Measurements from ENCODE around the gene CAVIN2. TPM values are rescaled to one million over a fixed set of nuclear protein-coding genes. Genes with fewer than 3 reads are reported as not detected.

The CAVIN2 gene
- total and polyA plus RNA-seq, 9 of the 15 experiments (the other 6 are each of a cell fraction or from before 2014, with no cell fraction given) = 20.6 to 92.4 (median 69.0) TPM

- TF ChIP-seq VEZF1 (CRISPR knock-in tag; IDR thresholded peaks at IDR 0.05) = peak; percentile 48
- 0 out of 4 replicates have a peak, but pooled peaks of 1 of the 2 experiments have one; percentile 59 for TF ChIP-seq TEAD1 (CRISPR knock-in tag; IDR thresholded peaks at IDR 0.05)
- peak; percentile 60 to 79; a peak in 3 of 4 replicates for TF ChIP-seq TRIM24 (IDR thresholded peaks at IDR 0.05)
- peak; percentile 69 for TF ChIP-seq CXXC5 (CRISPR knock-in tag; IDR thresholded peaks at IDR 0.05)
- TF ChIP-seq TBP (optimal IDR thresholded peaks at IDR 0.05; ENCODE audit: low read depth, low read length) = peak; percentile 39
- peak; percentile 60; the same call in 1 of the 2 replicates for TF ChIP-seq CREB3 (tag; conservative IDR thresholded peaks at IDR 0.05; ENCODE audit: low read depth)
- peak; percentile 94 for TF ChIP-seq ETV5 (CRISPR knock-in tag; IDR thresholded peaks at IDR 0.05; ENCODE audit: low read depth)
- TF ChIP-seq IRF9 (tag; IDR thresholded peaks at IDR 0.05) = no peak
- peak; percentile 93 for TF ChIP-seq ARID1B (IDR thresholded peaks at IDR 0.05)
- peak in 1 of 2 experiments; percentile 23 for TF ChIP-seq AFF1 (IDR thresholded peaks at IDR 0.05; ENCODE audit: low read depth in 1 of 2, partially characterized antibody in 2 of 2)
- TF ChIP-seq KDM1A (IDR thresholded peaks at IDR 0.05) = peak; percentile 80 to 84
- TF ChIP-seq HDAC2 (IDR thresholded peaks at IDR 0.05) = peak; percentile 46; the same call in 1 of the 2 replicates
- peak; percentile 72 for TF ChIP-seq GATA2 (CRISPR knock-in tag; IDR thresholded peaks at IDR 0.05)
- TF ChIP-seq ZNF644 (tag; IDR thresholded peaks at IDR 0.05; ENCODE audit: low read depth) = peak; percentile 69; the same call in 1 of the 2 replicates
- peak; percentile 90 for TF ChIP-seq DPF2 (IDR thresholded peaks at IDR 0.05)
- 0 out of 4 replicates have a peak, but pooled peaks of 1 of the 2 experiments have one; percentile 30 for TF ChIP-seq MAZ (CRISPR knock-in tag; conservative IDR thresholded peaks at IDR 0.05 in 1 of 2, IDR thresholded peaks at IDR 0.05 in 1 of 2)
- TF ChIP-seq ZNF23 (CRISPR knock-in tag; IDR thresholded peaks at IDR 0.05) = no peak
- 0 out of 2 replicates have a peak, but pooled peaks have one; percentile 55 for TF ChIP-seq C11orf30 (IDR thresholded peaks at IDR 0.05; ENCODE audit: low read depth)
These were observed 9.8 kb downstream of the CAVIN2 start (continued) for GRCh38 chr2:191836853-191837769.

All from K562 (cell line).